ENCODE results near the gene AGPAT3.
"Not testable (repeated sequence)": the region's sequence is repeated elsewhere in the genome, so short reads cannot be mapped to it uniquely, and the experiment has no call there.

AGPAT3 gene

DNA sequence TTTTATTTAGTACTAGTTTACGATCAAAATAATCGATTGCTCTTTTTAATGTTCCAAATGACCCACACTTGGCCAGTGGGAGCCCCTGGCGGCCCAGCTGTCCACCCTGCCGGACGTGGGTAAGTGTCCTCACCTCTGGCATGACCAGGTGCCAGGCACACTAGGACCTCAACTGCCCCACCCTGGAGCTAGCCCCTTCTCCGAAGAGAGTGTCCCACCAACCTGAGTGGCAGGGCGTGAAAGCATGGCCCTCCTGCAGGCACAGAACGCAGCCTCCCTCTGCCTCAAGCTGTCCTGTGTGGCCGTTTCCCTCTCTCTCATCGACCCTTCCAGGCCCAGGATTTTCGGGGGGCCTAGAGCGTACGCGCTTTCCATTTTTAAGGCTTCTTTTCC, 32.9 kb upstream of the AGPAT3 start:
- peak in 2 of 10 donors; percentile 39 to 54 for DNase-seq
- intact Hi-C loops (cut with DNase I), result no loop called here

DNA sequence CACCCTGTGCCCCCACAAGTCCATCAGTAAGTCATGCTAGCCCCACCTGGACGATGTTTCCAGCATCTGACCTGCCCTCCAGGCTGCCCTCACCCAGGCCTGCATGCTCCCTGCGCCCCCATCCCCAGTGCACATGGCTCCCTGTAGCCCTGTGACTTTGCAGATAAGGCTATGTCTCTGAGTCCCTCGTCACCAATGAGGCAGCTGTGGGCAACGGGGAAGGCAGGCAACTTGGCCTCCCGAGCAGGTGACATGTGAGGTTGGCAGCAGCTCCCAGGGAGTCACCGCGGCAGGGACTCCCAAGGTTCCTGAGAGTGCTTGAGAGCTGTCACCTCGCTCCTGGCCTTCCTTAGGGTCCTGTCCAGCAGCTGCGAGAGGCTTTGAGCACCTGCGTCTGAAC, 32.4 kb upstream of the AGPAT3 start:
- DNase-seq, result peak in 2 of 10 donors; percentile 62
- intact Hi-C loops (cut with DNase I), result no loop called here

DNA sequence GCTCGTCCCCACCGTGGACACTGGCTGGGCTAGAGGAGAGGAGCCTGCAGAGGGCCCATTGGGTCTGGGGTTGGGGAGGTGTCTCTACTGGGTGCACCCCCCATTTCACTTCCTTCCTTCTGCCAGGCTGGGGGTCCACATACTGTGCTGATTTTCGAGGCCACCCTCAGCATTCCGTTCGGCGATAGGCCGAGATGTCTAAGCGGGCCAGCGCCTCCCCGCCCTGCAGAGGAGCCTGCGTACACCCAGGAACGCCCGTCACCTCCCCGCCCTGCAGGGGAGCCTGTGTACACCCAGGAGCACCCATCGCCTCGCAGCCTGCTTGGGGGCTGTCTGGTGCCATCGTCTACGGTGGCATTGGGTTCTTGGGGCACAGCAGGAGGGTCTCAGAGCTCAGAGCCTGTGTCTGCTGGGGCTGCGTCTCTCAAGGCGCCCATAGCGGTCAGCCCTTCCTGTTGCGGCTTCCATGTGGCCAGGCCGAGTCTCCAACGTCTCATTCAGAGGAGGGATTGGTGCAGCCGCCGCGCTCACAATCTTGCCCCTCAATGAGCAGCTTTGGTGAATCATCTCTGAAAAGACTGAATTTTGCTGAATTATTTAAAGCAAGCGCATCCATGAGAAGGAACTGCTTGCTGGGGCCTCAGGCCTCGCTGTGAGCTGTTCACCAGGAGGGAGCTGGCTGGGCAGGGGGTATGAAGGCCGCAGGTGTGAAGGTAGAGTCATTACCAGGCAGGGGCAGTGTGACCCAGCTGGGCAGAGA, 30.7 kb upstream of the AGPAT3 start:
- intact Hi-C loops (cut with DNase I), result no loop called here
- peak in 3 of 10 donors; percentile 66 to 71 (median 67) for DNase-seq

DNA sequence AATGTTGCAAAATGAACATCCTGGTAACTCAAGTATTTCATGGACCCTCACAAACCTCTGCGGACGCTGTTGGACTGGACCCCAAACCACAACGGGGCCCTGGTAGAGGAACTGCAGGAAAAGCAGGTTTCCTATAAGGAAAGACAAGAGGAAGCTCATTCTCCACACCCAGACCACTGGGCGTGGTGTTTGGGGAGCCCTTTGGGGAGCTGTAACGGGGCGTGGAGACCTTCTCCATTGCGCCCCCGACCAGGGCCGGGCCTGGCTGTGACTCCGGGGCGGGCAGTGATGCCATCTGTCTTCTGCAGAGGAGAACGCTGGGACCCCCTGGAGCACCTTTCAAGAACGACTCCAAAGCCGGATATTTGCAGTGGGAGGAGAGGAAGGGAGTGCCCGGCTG, 30.0 kb upstream of the AGPAT3 start:
- intact Hi-C loops (cut with DNase I), result no loop called here

DNA sequence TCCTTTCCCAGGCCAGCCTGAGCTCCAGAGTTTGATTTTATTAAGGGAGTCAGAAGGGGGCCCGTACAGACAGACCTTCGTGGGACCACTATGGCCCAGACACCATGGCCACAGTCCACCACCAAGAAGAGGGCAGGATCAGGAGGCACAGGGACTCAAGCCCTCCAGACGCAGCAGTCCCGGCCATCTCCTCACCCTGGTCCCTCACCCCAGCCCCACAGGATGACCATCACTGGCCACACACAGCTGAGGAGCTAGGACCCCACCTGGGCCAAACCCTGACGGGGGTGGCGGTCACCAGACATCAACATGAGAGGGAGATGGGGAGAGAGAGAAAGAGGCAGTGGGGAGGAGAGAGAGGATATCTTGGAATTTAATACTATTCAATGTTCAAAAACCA, 29.2 kb upstream of the AGPAT3 start:
- intact Hi-C loops (cut with DNase I), result no loop called here
- peak in 2 of 10 donors; percentile 21 to 43 for DNase-seq

More for the DNA sequence above, 30.0 kb upstream of the AGPAT3 start:
- peak in 2 of 10 donors; percentile 6 to 31 for DNase-seq

DNA sequence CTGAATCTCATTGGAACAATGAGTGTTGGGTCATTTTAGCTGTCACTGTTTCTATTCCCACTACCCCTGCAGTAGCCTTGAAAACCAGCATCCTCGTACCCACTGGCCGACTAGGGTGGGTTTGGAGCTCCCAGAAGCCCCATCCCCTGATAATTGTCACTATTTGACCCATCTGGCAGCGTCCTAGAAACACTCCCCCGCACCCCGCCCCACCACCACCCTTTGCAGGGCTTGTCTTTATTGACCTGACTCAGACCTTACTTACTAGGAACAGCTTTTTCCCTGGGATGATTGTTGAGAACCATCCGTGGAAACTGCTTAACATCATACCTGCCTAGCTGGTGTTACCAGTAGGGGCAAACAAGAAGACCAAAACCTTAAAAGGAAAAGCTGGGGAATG, 28.4 kb upstream of the AGPAT3 start:
- intact Hi-C loops (cut with DNase I), result no loop called here
- DNase-seq, result peak in 3 of 10 donors; percentile 16 to 57 (median 54)

DNA sequence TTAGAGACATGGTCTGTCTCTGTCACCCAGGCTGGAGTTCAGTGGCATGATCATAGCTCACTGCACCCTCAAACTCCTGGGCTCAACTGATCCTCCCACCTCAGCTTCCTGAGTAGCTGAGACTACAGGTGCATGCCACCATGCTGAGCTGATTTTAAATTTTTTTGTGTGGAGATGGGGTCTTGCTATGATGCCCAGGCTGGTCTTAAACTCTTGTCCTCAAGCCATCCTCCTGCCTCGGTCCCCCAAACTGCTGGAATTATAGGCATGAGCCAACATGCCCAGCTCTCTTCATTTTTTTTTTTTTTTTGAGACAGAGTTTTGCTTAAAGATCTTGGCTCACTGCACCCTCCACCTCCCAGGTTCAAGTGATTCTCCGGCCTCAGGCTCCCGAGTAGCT, 24.8 kb upstream of the AGPAT3 start:
- intact Hi-C loops (cut with DNase I), result no loop called here
- peak in 1 of 10 donors; percentile 30 for DNase-seq

DNA sequence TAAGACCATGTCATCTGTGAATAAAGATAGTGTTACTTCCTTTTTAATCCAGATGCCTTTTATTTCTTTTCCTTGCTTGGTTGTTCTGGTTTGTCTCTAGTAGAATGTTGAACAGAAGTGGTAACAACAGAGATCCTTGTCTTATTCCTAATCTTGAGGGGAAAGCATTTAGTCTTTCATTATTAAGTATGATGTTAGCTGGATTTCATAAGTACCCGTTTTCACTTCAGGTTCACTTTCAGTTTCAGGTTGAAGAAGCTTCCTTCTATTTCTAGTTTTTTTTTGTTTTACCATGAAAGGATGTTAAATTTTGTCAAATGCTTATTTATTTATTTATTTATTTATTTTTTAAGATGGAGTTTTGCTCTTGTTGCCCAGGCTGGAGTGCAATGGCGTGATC, 22.3 kb upstream of the AGPAT3 start:
- DNase-seq, result no peak

DNA sequence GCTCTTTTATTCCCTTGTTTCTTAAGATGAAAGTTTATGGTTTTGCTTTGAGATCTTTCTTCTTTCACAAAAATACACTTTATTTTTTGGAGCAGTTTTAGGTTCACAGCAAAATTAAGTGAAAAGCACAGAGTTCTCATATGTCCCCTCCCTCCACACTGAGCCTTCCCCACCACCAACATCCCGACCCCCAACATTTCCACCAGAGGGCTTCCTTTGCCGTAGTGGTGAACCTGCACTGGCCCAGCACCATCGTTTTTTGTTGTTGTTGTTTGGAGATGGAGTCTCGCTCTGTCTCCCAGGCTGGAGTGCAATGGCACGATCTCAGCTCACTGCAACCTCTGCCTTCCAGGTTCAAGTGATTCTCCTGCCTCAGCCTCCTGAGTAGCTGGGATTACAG, 20.1 kb upstream of the AGPAT3 start:
- DNase-seq, result peak in 2 of 10 donors; percentile 13 to 15
- intact Hi-C loops (cut with DNase I), result not testable (repeated sequence)

More for the DNA sequence above, 22.3 kb upstream of the AGPAT3 start:
- intact Hi-C loops (cut with DNase I), result no loop called here

DNA sequence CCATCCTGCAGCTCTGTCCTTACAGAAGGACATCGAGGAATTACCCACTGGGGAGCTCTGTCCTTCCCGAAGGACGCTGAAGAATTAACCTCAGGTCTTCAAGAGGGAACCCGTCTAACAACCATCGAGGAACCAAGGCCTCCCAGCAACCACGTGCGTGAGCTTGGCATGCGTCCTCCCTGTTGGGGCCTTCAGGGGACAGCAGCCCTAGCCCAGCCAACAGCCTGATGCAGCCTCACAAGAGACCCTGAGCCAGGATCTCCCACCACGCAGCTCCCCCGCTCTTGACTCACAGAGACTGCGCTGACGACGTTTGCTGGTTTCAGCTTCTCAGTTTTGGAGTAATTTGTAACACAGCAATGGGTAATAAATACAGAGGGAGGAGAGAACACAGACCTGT, 19.6 kb upstream of the AGPAT3 start:
- intact Hi-C loops (cut with DNase I), result no loop called here
- peak in 2 of 10 donors; percentile 26 to 35 for DNase-seq

DNA sequence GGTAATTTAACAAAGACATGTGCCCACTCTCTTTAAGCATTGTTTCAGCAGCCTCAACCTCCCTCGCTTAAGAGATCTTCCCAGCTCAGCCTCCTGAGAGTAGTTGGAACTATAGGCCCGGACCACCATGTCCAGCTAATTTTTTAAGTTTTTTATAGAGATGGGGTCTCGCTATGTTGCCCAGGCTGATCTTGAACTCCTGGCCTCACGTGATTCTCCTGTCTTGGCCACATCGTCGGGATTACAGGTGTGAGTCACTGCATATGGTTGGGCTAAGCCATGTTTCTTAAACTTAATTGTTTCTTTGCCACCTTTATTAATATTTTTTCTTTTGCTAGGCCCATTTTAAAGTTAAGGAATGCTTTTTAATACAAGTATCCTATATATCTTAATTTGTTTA, 18.6 kb upstream of the AGPAT3 start:
- peak in 1 of 10 donors; percentile 0 for DNase-seq
- intact Hi-C loops (cut with DNase I), result no loop called here

DNA sequence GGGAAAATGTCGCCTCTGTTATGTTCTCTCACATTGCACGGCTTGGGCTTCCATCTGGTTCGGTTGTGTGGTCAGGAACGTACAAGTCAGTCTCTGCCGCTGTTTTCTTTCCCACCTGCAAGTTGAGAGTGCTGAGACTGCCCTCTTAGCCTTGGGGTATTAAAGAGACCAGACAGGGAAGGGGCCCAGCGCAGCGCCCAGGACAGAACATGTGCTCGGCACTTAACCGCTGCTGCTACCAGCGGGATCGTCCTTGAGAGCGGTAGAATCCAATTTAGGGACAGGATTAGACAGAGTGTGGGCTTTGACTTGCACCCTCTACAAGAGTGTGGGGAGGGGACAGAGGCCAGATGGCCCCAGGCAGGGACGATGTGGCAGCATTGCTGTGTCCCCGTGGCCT, 17.7 kb upstream of the AGPAT3 start:
- DNase-seq, result peak in 1 of 10 donors; percentile 36
- intact Hi-C loops (cut with DNase I), result no loop called here

DNA sequence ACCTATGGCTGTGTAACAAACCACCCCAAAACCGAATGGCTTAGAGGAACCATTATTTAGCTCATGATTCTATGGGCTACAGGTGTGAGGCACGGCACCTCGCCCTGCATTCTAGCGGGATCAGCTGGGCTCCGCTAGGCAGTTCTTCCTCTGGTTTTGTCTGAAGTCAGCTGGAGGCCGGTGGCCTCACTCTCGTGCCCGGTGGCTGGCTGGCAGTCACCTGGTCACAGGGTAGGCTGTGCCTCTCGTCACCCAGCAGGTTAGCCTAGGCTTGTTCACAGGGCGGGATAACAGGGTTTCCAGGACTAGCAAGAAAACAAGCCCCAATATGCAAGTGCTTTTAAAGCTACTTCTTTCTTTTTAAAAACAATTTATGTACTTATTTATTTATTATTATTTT, 16.3 kb upstream of the AGPAT3 start:
- intact Hi-C loops (cut with DNase I), result no loop called here
- DNase-seq, result peak in 4 of 10 donors; percentile 15 to 72 (median 38)

DNA sequence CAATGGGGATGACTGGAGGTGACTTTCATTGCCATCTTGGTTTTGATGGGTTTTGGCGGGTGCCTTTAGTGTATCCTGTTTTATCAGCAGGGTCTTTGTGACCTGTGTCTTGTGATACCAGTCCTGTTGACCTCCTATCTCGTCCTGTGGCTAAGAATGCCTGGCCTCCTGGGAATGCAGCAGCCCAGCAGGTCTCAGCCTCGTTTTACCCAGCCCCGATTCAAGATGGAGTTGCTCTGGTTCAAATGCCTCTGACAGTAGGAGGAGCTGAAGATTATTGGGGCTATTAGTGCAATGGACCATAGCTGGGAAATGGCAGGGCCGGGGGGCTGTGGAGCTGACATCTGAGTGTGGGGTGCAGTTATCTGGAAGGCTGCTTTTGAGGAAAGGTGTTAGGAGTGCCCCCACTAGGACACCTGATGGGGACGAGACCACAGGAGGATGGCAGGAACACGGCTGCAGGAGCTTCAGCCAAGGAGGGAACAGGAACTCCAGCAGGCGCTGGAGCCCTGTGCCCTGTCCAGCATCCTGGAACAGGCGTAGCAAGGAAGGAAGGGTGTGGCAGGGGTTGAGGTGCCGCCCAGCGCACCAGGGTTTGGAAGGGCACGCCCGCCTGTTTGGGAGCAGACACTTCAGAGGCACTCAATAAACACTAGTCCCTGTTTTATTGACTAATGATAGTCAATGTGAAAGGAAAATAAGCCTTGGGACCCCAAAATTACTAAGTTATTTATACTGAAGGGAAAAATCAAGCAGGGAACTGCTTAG, 15.3 kb upstream of the AGPAT3 start:
- peak in 3 of 10 donors; percentile 10 to 29 (median 27) for DNase-seq
- intact Hi-C loops (cut with DNase I), result no loop called here

DNA sequence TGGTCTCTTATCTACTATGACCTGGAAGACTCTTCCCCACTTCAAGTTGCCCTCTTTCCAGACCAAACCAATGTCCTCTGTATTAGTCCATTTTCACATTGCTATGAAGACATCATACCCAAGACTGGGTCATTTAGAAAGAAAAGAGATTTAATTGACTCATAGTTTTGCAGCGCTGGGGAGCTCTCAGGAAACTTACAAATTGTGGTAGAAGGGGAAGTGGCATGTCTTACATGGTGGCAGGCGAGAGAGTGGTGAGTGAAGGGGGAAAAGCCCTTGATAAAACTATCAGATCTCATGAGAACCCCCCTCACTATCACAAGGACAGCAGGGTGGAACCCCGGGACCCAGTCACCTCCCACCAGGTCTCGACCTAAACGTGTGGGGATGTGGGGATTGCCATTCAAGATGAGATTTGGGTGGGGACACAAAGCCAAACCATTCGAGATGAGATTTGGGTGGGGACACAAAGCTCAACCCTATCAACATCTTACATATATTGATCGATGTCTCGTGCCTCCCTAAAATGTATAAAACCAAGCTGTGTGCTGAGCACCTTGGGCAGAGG, 14.2 kb upstream of the AGPAT3 start:
- peak in 2 of 10 donors; percentile 1 to 30 for DNase-seq
- intact Hi-C loops (cut with DNase I), result no loop called here

DNA sequence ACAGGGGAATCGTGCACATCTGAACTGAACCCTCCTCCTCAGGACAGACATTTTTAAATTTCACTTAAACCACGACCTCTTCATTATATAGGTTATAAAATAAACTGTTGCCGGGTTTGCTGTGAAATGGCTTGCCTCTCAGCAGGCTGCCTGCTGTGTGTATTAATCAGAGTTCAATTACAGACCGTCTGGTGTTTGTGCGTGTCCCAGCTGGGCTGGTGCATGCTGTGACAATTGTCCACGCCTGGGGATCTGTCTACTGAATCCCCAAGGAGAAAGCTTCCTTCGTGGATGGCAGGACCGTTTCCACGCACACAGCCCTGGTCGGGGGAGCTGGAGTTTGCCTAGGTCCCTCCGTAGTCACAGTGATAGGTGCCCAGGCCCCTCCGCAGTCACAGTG, 13.4 kb upstream of the AGPAT3 start:
- intact Hi-C loops (cut with DNase I), result no loop called here
- DNase-seq, result peak in 2 of 10 donors; percentile 15 to 26

DNA sequence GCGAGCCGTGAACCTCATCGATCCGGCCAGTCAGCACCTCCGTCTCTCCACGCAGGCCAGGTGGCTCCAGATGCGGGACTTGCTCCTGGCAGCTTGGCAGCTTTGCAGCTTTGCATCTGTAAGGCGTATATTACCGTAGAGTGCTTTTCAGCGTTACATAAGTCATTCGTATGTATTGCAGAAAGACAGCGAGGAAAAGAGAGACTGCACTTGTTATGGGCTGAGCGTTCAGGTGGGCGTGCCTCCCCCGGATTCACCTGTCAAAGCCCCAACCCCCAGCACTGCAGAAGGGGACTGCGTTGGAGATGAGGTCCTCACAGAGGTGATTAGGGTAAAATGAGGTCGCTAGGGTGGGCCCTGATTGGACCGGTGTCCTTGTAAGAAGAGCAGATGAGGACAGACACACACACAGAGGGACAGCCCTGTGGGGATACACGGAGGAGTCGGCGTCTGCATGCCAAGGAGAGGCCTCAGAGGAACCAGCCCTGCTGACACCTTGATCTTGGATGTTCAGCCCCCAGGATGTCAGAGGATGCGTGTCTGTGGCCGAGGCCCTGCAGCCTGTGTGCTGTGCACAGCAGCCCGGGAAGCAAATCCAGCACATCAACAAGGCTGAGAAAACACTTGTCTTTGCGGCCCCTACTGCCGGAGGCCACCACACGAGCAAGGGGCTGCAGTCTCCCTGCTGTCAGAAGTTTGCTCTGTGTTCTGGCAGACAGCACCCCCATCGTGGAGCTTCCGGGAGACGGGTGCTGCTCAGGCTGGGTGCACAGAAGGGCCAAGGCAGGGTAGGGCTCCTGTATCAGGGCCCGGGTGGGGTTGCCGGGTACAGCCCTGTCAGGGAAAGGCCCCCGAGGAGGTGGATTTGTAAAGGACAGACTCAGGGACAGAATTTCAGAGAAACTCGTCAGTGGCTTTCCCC, 10.9 kb upstream of the AGPAT3 start:
- intact Hi-C loops (cut with DNase I), result no loop called here
- peak in 2 of 10 donors; percentile 42 to 75 for DNase-seq

DNA sequence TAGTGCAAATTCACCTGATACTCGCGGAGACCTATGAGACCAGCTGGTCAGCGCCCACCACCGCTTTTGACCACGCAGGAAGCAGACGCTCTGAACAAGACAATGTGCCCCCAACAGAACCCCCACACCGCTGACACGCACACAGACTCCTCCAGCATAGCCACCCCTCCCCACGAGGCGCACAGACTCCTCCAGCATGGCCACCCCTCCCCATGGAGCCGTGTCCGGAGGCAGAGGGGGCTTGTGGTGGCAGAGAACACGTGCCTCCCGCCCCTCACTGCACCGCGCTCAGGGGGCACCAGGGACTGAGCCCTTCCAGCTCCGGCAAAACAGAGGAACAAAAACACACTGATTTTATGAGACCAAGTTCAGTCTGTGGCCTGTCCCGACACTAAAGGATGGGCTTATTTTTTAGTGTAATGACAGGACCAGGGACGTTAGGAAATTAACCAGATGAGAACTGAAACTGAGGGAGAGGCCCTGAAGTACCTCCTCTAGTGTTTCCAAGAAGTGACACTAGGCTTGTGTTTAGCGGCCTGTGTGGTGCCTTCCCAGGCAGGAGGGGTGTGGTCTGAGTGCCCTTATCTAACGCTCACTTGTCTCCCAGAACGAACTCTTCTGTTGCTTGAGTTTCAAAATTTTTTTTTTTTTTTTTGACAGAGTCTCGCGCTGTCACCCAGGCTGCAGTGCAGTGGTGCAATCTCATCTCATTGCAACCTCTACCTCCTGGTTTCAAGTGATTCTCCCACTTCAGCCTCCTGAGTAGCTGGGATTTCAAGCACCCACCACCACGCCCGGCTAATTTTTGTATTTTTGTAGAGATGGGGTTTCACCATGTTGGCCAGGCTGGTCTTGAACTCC, 10.0 kb upstream of the AGPAT3 start:
- peak in 2 of 10 donors; percentile 2 to 81 for DNase-seq
- intact Hi-C loops (cut with DNase I), result no loop called here

DNA sequence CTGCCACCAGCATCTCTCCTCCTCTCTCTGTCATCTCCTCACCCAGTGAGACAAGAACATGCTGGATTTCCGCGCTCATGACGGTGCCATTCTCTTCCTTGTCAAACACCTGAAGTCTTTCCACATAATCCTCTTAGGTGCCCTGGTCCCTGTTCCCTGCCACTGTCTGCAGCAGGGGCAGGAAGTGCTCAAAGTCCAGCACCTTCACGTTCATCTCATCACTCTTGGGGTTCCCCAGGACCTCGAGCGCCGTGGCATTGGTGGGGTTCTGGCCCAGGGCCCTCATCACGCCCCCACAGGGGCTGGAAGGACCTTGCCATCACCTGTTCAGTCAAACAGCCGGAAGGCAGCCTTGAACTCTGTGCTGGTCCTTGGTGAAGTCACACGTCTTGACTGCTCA, 9.1 kb upstream of the AGPAT3 start:
- DNase-seq, result peak in 2 of 10 donors; percentile 48
- intact Hi-C loops (cut with DNase I), result no loop called here
